LNCaP clone FGC (cell line): ENCODE data around the gene ZNF467.
A peak's percentile ranks its signal among the peaks of the same experiment; 100 is the strongest.

ENCODE experiments used
- DNase-seq: peaks from one replicate; pipeline ENCODE4 v3.0.0-alpha.2; 2011; ENCODE audit warnings: low read depth
- H3K4me3 ChIP-seq: 2 replicates; pipeline ENCODE4 v1.5.1; 2011; ENCODE audit warnings: mild to moderate bottlenecking, low read depth, low read length, control low read depth
- CTCF ChIP-seq: IDR thresholded peaks from 2 replicates; pipeline ENCODE4 v1.5.1; 2012; ENCODE audit warnings: mild to moderate bottlenecking; ENCODE audit not compliant: control insufficient read depth, insufficient read depth; ENCODE audit errors: extremely low read depth

Gene ZNF467

GRCh38 chr7:149751043-149751775, 22.2 kb downstream of the ZNF467 start:
- no peak for DNase-seq
- TF ChIP-seq CTCF: no peak
- no peak overlapping the region for H3K4me3 ChIP-seq

GRCh38 chr7:149750122-149750845, 23.1 kb downstream of the ZNF467 start:
- no peak for TF ChIP-seq CTCF
- no peak for DNase-seq
- H3K4me3 ChIP-seq: no peak overlapping the region

GRCh38 chr7:149748076-149748874, 25.1 kb downstream of the ZNF467 start:
- H3K4me3 ChIP-seq: no peak overlapping the region

GRCh38 chr7:149743476-149744255, 29.7 kb downstream of the ZNF467 start:
- H3K4me3 ChIP-seq: no peak overlapping the region
- no peak for TF ChIP-seq CTCF
- peak; percentile 65 for DNase-seq

More at GRCh38 chr7:149748076-149748874, 25.1 kb downstream of the ZNF467 start:
- no peak for DNase-seq
- TF ChIP-seq CTCF: no peak

GRCh38 chr7:149742075-149742701, 31.2 kb downstream of the ZNF467 start:
- DNase-seq: no peak
- H3K4me3 ChIP-seq: peak overlapping the region; percentile 50
- peak; percentile 83 for TF ChIP-seq CTCF

- H3K4me3 ChIP-seq: peak overlapping the region; percentile 50
- TF ChIP-seq CTCF: 0 out of 2 replicates have a peak, but pooled peaks have one; percentile 3
- no peak for DNase-seq
Observed at GRCh38 chr7:149741629-149742028, 31.8 kb downstream of the ZNF467 start.
